KOPT-K1 (cell line): ENCODE results near the gene ERCC2.
A peak's percentile ranks its signal among the peaks of the same experiment; 100 is the strongest.

ENCODE experiments used
- H3K27ac ChIP-seq: fragments of 200-600 bp; sonication (generic); 2 replicates; pipeline ENCODE4 v1.5.1; 2016; ENCODE audit warnings: antibody characterized with exemption, mild to moderate bottlenecking, low read depth, low read length; ENCODE audit not compliant: poor library complexity, severe bottlenecking
- H3K36me3 ChIP-seq: fragments of 200-600 bp; sonication (generic); 2 replicates; pipeline ENCODE4 v1.5.1; 2017; ENCODE audit warnings: antibody characterized with exemption, mild to moderate bottlenecking, low read length, moderate library complexity; ENCODE audit not compliant: insufficient read depth
- H3K9me3 ChIP-seq: fragments of 200-600 bp; sonication (generic); 2 replicates; pipeline ENCODE4 v1.5.1; 2017; ENCODE audit warnings: antibody characterized with exemption, low read length, mild to moderate bottlenecking; ENCODE audit not compliant: insufficient read depth, poor library complexity, severe bottlenecking

ERCC2 gene

GRCh38 chr19:45405435-45406225, 35.3 kb upstream of the ERCC2 start:
- Histone ChIP-seq H3K9me3 (no peaks in the 10 kb centered on the region), H3K27ac (peak overlapping the region; percentile 86), H3K36me3 (peaks cover 19% of the 10 kb centered on the region; the same call in 1 of the 2 replicates)

GRCh38 chr19:45404557-45405434, 34.4 kb upstream of the ERCC2 start, which contains the start of gene PPP1R13L:
Gene PPP1R13L (minus strand): TSS chr19:45405069. CDS start chr19:45398318, 6,751 bp downstream.
- peaks cover 16% of the 10 kb centered on the region; the same call in 1 of the 2 replicates for H3K36me3 ChIP-seq
- H3K27ac ChIP-seq = peak within 1 kb of the TSS; percentile 86

GRCh38 chr19:45403781-45404556, 33.6 kb upstream of the ERCC2 start:
- Histone ChIP-seq H3K9me3 (no peaks in the 10 kb centered on the region), H3K36me3 (peaks cover 10% of the 10 kb centered on the region; the same call in 1 of the 2 replicates), H3K27ac (no peak overlapping the region)

More at GRCh38 chr19:45404557-45405434, 34.4 kb upstream of the ERCC2 start, which contains the start of gene PPP1R13L:
- no peaks in the 10 kb centered on the region for H3K9me3 ChIP-seq

- H3K9me3 ChIP-seq = no peaks in the 10 kb centered on the region
- H3K36me3 ChIP-seq = peaks cover 4% of the 10 kb centered on the region; the same call in 1 of the 2 replicates
- H3K27ac ChIP-seq = no peak overlapping the region
Measured at GRCh38 chr19:45403272-45403671, 32.9 kb upstream of the ERCC2 start.

GRCh38 chr19:45402298-45403061, 32.1 kb upstream of the ERCC2 start:
- Histone ChIP-seq H3K36me3 (no peaks in the 10 kb centered on the region), H3K27ac (no peak overlapping the region), H3K9me3 (no peaks in the 10 kb centered on the region)

GRCh38 chr19:45401815-45402214, 31.4 kb upstream of the ERCC2 start:
- no peaks in the 10 kb centered on the region for H3K36me3 ChIP-seq
- H3K27ac ChIP-seq = no peak overlapping the region
- no peaks in the 10 kb centered on the region for H3K9me3 ChIP-seq

GRCh38 chr19:45400192-45400591, 29.8 kb upstream of the ERCC2 start:
- H3K27ac ChIP-seq = no peak overlapping the region
- no peaks in the 10 kb centered on the region for H3K36me3 ChIP-seq
- no peaks in the 10 kb centered on the region for H3K9me3 ChIP-seq

GRCh38 chr19:45395821-45396617, 25.6 kb upstream of the ERCC2 start:
- H3K36me3 ChIP-seq = no peaks in the 10 kb centered on the region
- no peaks in the 10 kb centered on the region for H3K9me3 ChIP-seq
- no peak overlapping the region for H3K27ac ChIP-seq

GRCh38 chr19:45391871-45392665, 21.7 kb upstream of the ERCC2 start:
- no peaks in the 10 kb centered on the region for H3K9me3 ChIP-seq
- no peaks in the 10 kb centered on the region for H3K36me3 ChIP-seq
- H3K27ac ChIP-seq = no peak overlapping the region

GRCh38 chr19:45391346-45391745, 21.0 kb upstream of the ERCC2 start:
- Histone ChIP-seq H3K36me3 (no peaks in the 10 kb centered on the region), H3K9me3 (no peaks in the 10 kb centered on the region), H3K27ac (no peak overlapping the region)

GRCh38 chr19:45385392-45386221, 15.2 kb upstream of the ERCC2 start:
- H3K27ac ChIP-seq = no peak overlapping the region
- no peaks in the 10 kb centered on the region for H3K9me3 ChIP-seq
- H3K36me3 ChIP-seq = no peaks in the 10 kb centered on the region

GRCh38 chr19:45382426-45382825, 12.1 kb upstream of the ERCC2 start:
- no peaks in the 10 kb centered on the region for H3K36me3 ChIP-seq
- H3K27ac ChIP-seq = no peak overlapping the region

More at GRCh38 chr19:45382426-45382825, 12.1 kb upstream of the ERCC2 start:
- H3K9me3 ChIP-seq = no peaks in the 10 kb centered on the region
